Stimulated activated CD4-positive, alpha-beta T cell treated with anti-CD3 and anti-CD28 coated beads, TNF-alpha, amount 100 ng/mL, for 4 hours (primary cell): ENCODE data around the gene CTDSP2.
A peak's percentile ranks its signal among the peaks of the same experiment; 100 is the strongest.
"Not testable (repeated sequence)": the region's sequence is repeated elsewhere in the genome, so short reads cannot be mapped to it uniquely, and the experiment has no call there.

ENCODE experiments used
- DNase-seq, 3 experiments: peaks; one replicate each; pipeline ENCODE4 v3.0.0-alpha.2; 2020; ENCODE audit warnings: low read depth in 3 of 3

The CTDSP2 gene

GRCh38 chr12:57782608-57783465 is 63.7 kb downstream of the CTDSP2 start, which contains the start of gene TSFM:
TSFM (plus strand) TSS chr12:57782787; CDS start chr12:57782802, 15 bp downstream.
- peak; percentile 92 to 97 (median 93) for DNase-seq

- no peak for DNase-seq
These were observed 64.3 kb downstream of the CTDSP2 start for GRCh38 chr12:57782243-57782607.

- DNase-seq, result no peak
These were observed 64.7 kb downstream of the CTDSP2 start for GRCh38 chr12:57781801-57782200.

- no peak for DNase-seq
These were observed 65.3 kb downstream of the CTDSP2 start for GRCh38 chr12:57781244-57781643.

- no peak for DNase-seq
These were observed 66.1 kb downstream of the CTDSP2 start for GRCh38 chr12:57780284-57780897.

GRCh38 chr12:57779736-57780135 is 66.8 kb downstream of the CTDSP2 start:
- DNase-seq, result no peak

- DNase-seq, result no peak
These were observed 68.6 kb downstream of the CTDSP2 start for GRCh38 chr12:57777911-57778310.

- no peak for DNase-seq
These were observed 69.2 kb downstream of the CTDSP2 start for GRCh38 chr12:57777367-57777766.

- DNase-seq, result no peak
These were observed 70.3 kb downstream of the CTDSP2 start for GRCh38 chr12:57776247-57776587.

- DNase-seq, result no peak
These were observed 70.8 kb downstream of the CTDSP2 start for GRCh38 chr12:57775563-57776246.

GRCh38 chr12:57775044-57775443 is 71.5 kb downstream of the CTDSP2 start:
- no peak for DNase-seq

GRCh38 chr12:57774634-57775033 is 71.9 kb downstream of the CTDSP2 start:
- not testable (repeated sequence) for DNase-seq

GRCh38 chr12:57772429-57773322 is 73.9 kb downstream of the CTDSP2 start, which contains the start of gene EEF1AKMT3:
EEF1AKMT3 (plus strand) TSS chr12:57772614; CDS start chr12:57772725, 111 bp downstream.
- DNase-seq, result no peak

GRCh38 chr12:57771873-57772428 is 74.6 kb downstream of the CTDSP2 start, which contains the start of gene METTL1:
METTL1 (minus strand) TSS chr12:57772105; CDS start chr12:57772083, 22 bp downstream.
- DNase-seq, result peak; percentile 84 to 92 (median 87)

GRCh38 chr12:57771236-57771872 is 75.2 kb downstream of the CTDSP2 start:
- DNase-seq, result peak; percentile 85

GRCh38 chr12:57770734-57771133 is 75.8 kb downstream of the CTDSP2 start:
- DNase-seq, result no peak
